HCT116 (cell line): ENCODE results near the gene PRR5L. TPM values are rescaled to one million over a fixed set of nuclear protein-coding genes. Genes with fewer than 3 reads are reported as not detected.

Source experiments
- ATAC-seq: fragments of 200-7000 bp; cut with Tn5 transposase; 2 replicates; pipeline ENCODE4 v1.9.1; 2020; ENCODE audit warnings: mild to moderate bottlenecking, moderate library complexity
- BruUV-seq: library from RNA; stranded (reverse); fragments of 400-500 nt; replicated peaks from 2 replicates; lab custom pipeline; 2021; lab: Mats Ljungman, UMichigan
- CTCF ChIA-PET: fragments of 300-600 bp; sonication (Branson Sonifier 250); formaldehyde crosslinking; loops from one replicate; lab custom pipeline; 2021; ENCODE audit warnings: antibody characterized with exemption; lab: Charles Lee
- POLR2A ChIA-PET: fragments of 300-600, 350-600 bp; sonication (Branson Sonifier 250); formaldehyde crosslinking; loops from one replicate; lab custom pipeline; 2021; ENCODE audit warnings: antibody characterized with exemption; lab: Charles Lee
- RAD21 ChIA-PET, 2 experiments: fragments of 300-600 bp; sonication (Branson Sonifier 250); formaldehyde crosslinking; loops; one replicate each; lab custom pipeline; 2023; ENCODE audit warnings: low total read pairs in 2 of 2; ENCODE audit not compliant: uncharacterized antibody in 2 of 2, unreplicated experiment in 2 of 2, low non-redundant PET in 1 of 2; lab: Charles Lee
- DNase-seq: peaks from one replicate; pipeline ENCODE4 v3.0.0-alpha.2; 2010; ENCODE audit warnings: low read depth, low spot score
- H2AFZ ChIP-seq: fragments of 200-600 bp; shearing (Covaris generic), sonication (generic); 2 replicates; pipeline ENCODE4 v1.6.1; 2017; ENCODE audit warnings: low read depth, mixed run types, mixed read lengths, antibody characterized with exemption, low read length; ENCODE audit not compliant: poor library complexity, severe bottlenecking
- H3K27ac ChIP-seq: 2 replicates; pipeline ENCODE4 v1.5.1; 2012; ENCODE audit warnings: low read depth, low read length
- H3K27me3 ChIP-seq: fragments of 200-600 bp; sonication (generic); 2 replicates; pipeline ENCODE4 v1.6.1; 2016; ENCODE audit warnings: mixed run types, low read length, mixed read lengths; ENCODE audit not compliant: insufficient read depth
- H3K36me3 ChIP-seq, 2 experiments: fragments of 200-500 bp in 1 of 2; fragments of 200-600 bp in 1 of 2; sonication (Bioruptor generic) in 1 of 2; sonication (generic) in 1 of 2; 2 replicates each; pipeline versions ENCODE4 v1.5.1 to v1.6.1; 2014 to 2016; ENCODE audit warnings: low read length in 2 of 2, inconsistent platforms in 1 of 2, mixed read lengths in 1 of 2, mixed run types in 1 of 2; ENCODE audit not compliant: insufficient read depth in 2 of 2, control insufficient read depth in 1 of 2
- H3K4me1 ChIP-seq, 2 experiments: fragments of 200-600 bp in 1 of 2; sonication (generic) in 1 of 2; 2 replicates each; pipeline versions ENCODE4 v1.5.1 to v1.6.1; 2012 to 2017; ENCODE audit warnings: low read length in 2 of 2, inconsistent platforms in 1 of 2, mild to moderate bottlenecking in 1 of 2, mixed read lengths in 1 of 2, mixed run types in 1 of 2, moderate library complexity in 1 of 2; ENCODE audit not compliant: insufficient read depth in 2 of 2, control insufficient read depth in 1 of 2
- H3K4me2 ChIP-seq: fragments of 200-600 bp; sonication (generic); 2 replicates; pipeline ENCODE4 v1.6.1; 2017; ENCODE audit warnings: mixed run types, low read length, mixed read lengths
- H3K4me3 ChIP-seq, 2 experiments: fragments of 200-600 bp in 1 of 2; sonication (generic) in 1 of 2; replicated peaks in 1 of 2; 2 replicates each; pipeline ENCODE4 v1.5.1; 2011 to 2016; ENCODE audit warnings: low read length in 2 of 2, control low read depth in 1 of 2, low read depth in 1 of 2, mild to moderate bottlenecking in 1 of 2, mixed read lengths in 1 of 2, mixed run types in 1 of 2
- H3K79me2 ChIP-seq: fragments of 200-600 bp; sonication (generic); 2 replicates; pipeline ENCODE4 v1.6.1; 2017; ENCODE audit warnings: mild to moderate bottlenecking, mixed run types, low read length, moderate library complexity, mixed read lengths; ENCODE audit not compliant: insufficient read depth
- H3K9ac ChIP-seq: fragments of 200-600 bp; sonication (generic); 2 replicates; pipeline ENCODE4 v1.6.1; 2016; ENCODE audit warnings: low read length, mixed read lengths
- H3K9me2 ChIP-seq: fragments of 200-600 bp; sonication (generic), shearing (Covaris generic); 2 replicates; pipeline ENCODE4 v1.6.1; 2017; ENCODE audit warnings: mixed run types, mild to moderate bottlenecking, moderate library complexity; ENCODE audit not compliant: insufficient read depth
- H3K9me3 ChIP-seq, 2 experiments: fragments of 200-500 bp in 1 of 2; fragments of 200-600 bp in 1 of 2; sonication (Bioruptor generic) in 1 of 2; sonication (generic) in 1 of 2; 2 replicates each; pipeline ENCODE4 v1.6.1; 2014 to 2017; ENCODE audit warnings: low read length in 2 of 2, mixed read lengths in 2 of 2, inconsistent platforms in 1 of 2, low read depth in 1 of 2, mild to moderate bottlenecking in 1 of 2, mixed run types in 1 of 2, moderate library complexity in 1 of 2; ENCODE audit not compliant: control insufficient read depth in 1 of 2, insufficient read depth in 1 of 2
- H4K20me1 ChIP-seq: fragments of 200-600 bp; sonication (generic), shearing (Covaris generic); 2 replicates; pipeline ENCODE4 v1.6.1; 2017; ENCODE audit warnings: mixed run types, mild to moderate bottlenecking, moderate library complexity; ENCODE audit not compliant: insufficient read depth
- CEBPB ChIP-seq: IDR thresholded peaks from 2 replicates; pipeline ENCODE4 v1.6.1; 2012; ENCODE audit warnings: low read depth
- EGR1 ChIP-seq: IDR thresholded peaks from 2 replicates; pipeline ENCODE4 v1.6.1; 2012; ENCODE audit warnings: low read depth
- JUND ChIP-seq: IDR thresholded peaks from 2 replicates; pipeline ENCODE4 v1.6.1; 2012
- MAX ChIP-seq: IDR thresholded peaks from 2 replicates; pipeline ENCODE4 v1.6.1; 2012
- POLR2AphosphoS5 ChIP-seq: IDR thresholded peaks from 2 replicates; pipeline ENCODE4 v1.6.1; 2011; ENCODE audit warnings: mild to moderate bottlenecking, low read depth, low read length, moderate library complexity
- SIN3A ChIP-seq: IDR thresholded peaks from 2 replicates; pipeline ENCODE4 v1.6.1; 2012; ENCODE audit warnings: low read depth
- ZBTB33 ChIP-seq: IDR thresholded peaks from 2 replicates; pipeline ENCODE4 v1.6.1; 2011; ENCODE audit warnings: mild to moderate bottlenecking, low read length, moderate library complexity; ENCODE audit not compliant: insufficient replicate concordance; ENCODE audit errors: extremely low read depth
- ZNF274 ChIP-seq: fragments of 200-500 bp; sonication (Bioruptor generic); IDR thresholded peaks from 2 replicates; pipeline ENCODE4 v1.6.1; 2014; ENCODE audit warnings: mild to moderate bottlenecking, low read depth, low read length, inconsistent platforms
- intact Hi-C: fragments of 100-400 bp; cut with micrococcal nuclease; formaldehyde crosslinking; loops from 2 replicates; pipeline ENCODE4 v1.10.0; 2022
- total RNA-seq: library from RNA; stranded (reverse); gene quantifications from one replicate; pipeline ENCODE4 v1.2.1, GENCODE V29; 2021; ENCODE audit not compliant: unreplicated experiment

The PRR5L gene
- total RNA-seq, 1 experiment from 2014 or later = 0.47 TPM

GRCh38 chr11:36501236-36501635, 205.1 kb downstream of the PRR5L start:
- Histone ChIP-seq H4K20me1 (no peaks in the 10 kb centered on the region), H3K36me3 (peaks cover 3 to 10% of the 10 kb centered on the region in 2 experiments; a peak in 1 of 4 replicates), H2AFZ (no peak overlapping the region), H3K4me3 (no peak overlapping the region), H3K4me1 (peaks cover 0 to 13% of the 10 kb centered on the region in 2 experiments; a peak in 2 of 4 replicates), H3K9me3 (no peaks in the 10 kb centered on the region), H3K9me2 (no peaks in the 10 kb centered on the region), H3K79me2 (peaks cover 12% of the 10 kb centered on the region; the same call in 1 of the 2 replicates), H3K27me3 (no peaks in the 10 kb centered on the region), H3K4me2 (0 out of 2 replicates have a peak overlapping the region, but pooled peaks have one; percentile 29), H3K9ac (no peak overlapping the region), H3K27ac (no peak overlapping the region)
- ChIA-PET RAD21 (no interaction called here), POLR2A (interaction anchor here (0.6 kb wide), 1 partner anchor 9 kb away, joined by 3 read pairs; the partner anchor contains the start of gene TRAF6), CTCF (interaction anchor here (4.0 kb wide), 1 partner anchor 9 kb away, joined by 27 read pairs; no protein-coding TSS in a partner anchor)
- no TSS peak for BruUV-seq
- DNase-seq = no peak
- no peak for ATAC-seq
- intact Hi-C loops = no loop called here
- TF ChIP-seq ZBTB33 (no peak), MAX (no peak), POLR2AphosphoS5 (no peak), JUND (no peak), SIN3A (no peak), EGR1 (no peak), ZNF274 (no peak), CEBPB (no peak)
